Gastrocnemius medialis (tissue), 4 donors: ENCODE data around the gene EIPR1.

Experiments
- CTCF ChIP-seq, 5 experiments: fragments of 450-650 bp in 3 of 5; fragments of 200-600 bp in 2 of 5; sonication (generic) in 2 of 5; IDR thresholded peaks in 4 of 5; conservative IDR thresholded peaks in 1 of 5; 1 replicate in 4 of 5; 2 replicates in 1 of 5; pipeline ENCODE4 v1.5.1; 2016 to 2019; ENCODE audit warnings: antibody characterized with exemption in 5 of 5, mild to moderate bottlenecking in 3 of 5, moderate library complexity in 3 of 5
- POLR2A ChIP-seq, 2 donors: fragments of 450-650 bp; IDR thresholded peaks; one replicate each; pipeline ENCODE4 v1.6.1; 2017; ENCODE audit warnings: antibody characterized with exemption in 2 of 2, mild to moderate bottlenecking in 2 of 2, moderate library complexity in 2 of 2

- TF ChIP-seq CTCF (IDR thresholded peaks at IDR 0.05 in 4 of 5, conservative IDR thresholded peaks at IDR 0.05 in 1 of 5) (no peak), POLR2A (IDR thresholded peaks at IDR 0.05) (no peak)
These were observed 75.2 kb downstream of the EIPR1 start for GRCh38 chr2:3302421-3302750.
